Measurements from ENCODE around the gene ADAMTSL1. TPM values are rescaled to one million over a fixed set of nuclear protein-coding genes. Genes with fewer than 3 reads are reported as not detected.

ADAMTSL1 gene
- polyA plus RNA-seq, 1 experiment: 17.2 TPM

GRCh38 chr9:18824095-18824666 is 350.2 kb downstream of the ADAMTSL1 start:
- Histone ChIP-seq H3K27me3 (ENCODE audit: control insufficient read depth, insufficient read depth, low read length) (no peaks in the 10 kb centered on the region), H3K36me3 (ENCODE audit: control insufficient read depth, insufficient read depth, low read length) (no peaks in the 10 kb centered on the region), H3K4me3 (ENCODE audit: low read depth, low read length) (no peak overlapping the region)
- peak; percentile 40; the same call in 1 of the 2 replicates for TF ChIP-seq CTCF (IDR thresholded peaks at IDR 0.05; ENCODE audit: insufficient read depth, low read depth, low read length)
- DNase-seq (ENCODE audit: low read depth): no peak
- ChIA-PET CTCF (interaction anchor here (0.6 to 2.8 kb wide), 6 partner anchors 9 to 569 kb away, joined by 3 to 14 read pairs (median 3); no protein-coding TSS in a partner anchor), POLR2A (interaction anchor here (0.5 kb wide), 1 partner anchor 183 kb away, joined by 3 read pairs; no protein-coding TSS in a partner anchor)

GRCh38 chr9:18825656-18826170 is 351.8 kb downstream of the ADAMTSL1 start:
- no peak for DNase-seq (ENCODE audit: low read depth)
- Histone ChIP-seq H3K36me3 (ENCODE audit: control insufficient read depth, insufficient read depth, low read length) (no peaks in the 10 kb centered on the region), H3K4me3 (ENCODE audit: low read depth, low read length) (no peak overlapping the region), H3K27me3 (ENCODE audit: control insufficient read depth, insufficient read depth, low read length) (no peaks in the 10 kb centered on the region)
- POLR2A ChIA-PET: no interaction called here
- CTCF ChIA-PET: interaction anchor here (0.7 to 2.8 kb wide), 3 partner anchors 36 to 571 kb away, joined by 3 to 14 read pairs (median 5); no protein-coding TSS in a partner anchor
- no peak for TF ChIP-seq CTCF (IDR thresholded peaks at IDR 0.05; ENCODE audit: insufficient read depth, low read depth, low read length)

- ChIA-PET CTCF (interaction anchor here (0.7 to 2.8 kb wide), 3 partner anchors 36 to 571 kb away, joined by 3 to 14 read pairs (median 5); no protein-coding TSS in a partner anchor), POLR2A (no interaction called here)
- no peaks in the 10 kb centered on the region for H3K36me3 ChIP-seq (ENCODE audit: control insufficient read depth, insufficient read depth, low read length)
- no peaks in the 10 kb centered on the region for H3K27me3 ChIP-seq (ENCODE audit: control insufficient read depth, insufficient read depth, low read length)
- TF ChIP-seq CTCF (IDR thresholded peaks at IDR 0.05; ENCODE audit: insufficient read depth, low read depth, low read length): no peak
- H3K4me3 ChIP-seq (ENCODE audit: low read depth, low read length): no peak overlapping the region
- no peak for DNase-seq (ENCODE audit: low read depth)
These were observed 352.3 kb downstream of the ADAMTSL1 start for GRCh38 chr9:18826248-18826647.

- TF ChIP-seq CTCF (IDR thresholded peaks at IDR 0.05; ENCODE audit: insufficient read depth, low read depth, low read length): no peak
- POLR2A ChIA-PET: no interaction called here
- Histone ChIP-seq H3K36me3 (ENCODE audit: control insufficient read depth, insufficient read depth, low read length) (0 out of 2 replicates have a peak, but pooled peaks cover 1% of the 10 kb centered on the region), H3K4me3 (ENCODE audit: low read depth, low read length) (no peak overlapping the region), H3K27me3 (ENCODE audit: control insufficient read depth, insufficient read depth, low read length) (no peaks in the 10 kb centered on the region)
- DNase-seq (ENCODE audit: low read depth): no peak
- CTCF ChIA-PET: no interaction called here
These were observed 355.1 kb downstream of the ADAMTSL1 start for GRCh38 chr9:18829066-18829465.

- CTCF ChIA-PET: no interaction called here
- TF ChIP-seq CTCF (IDR thresholded peaks at IDR 0.05; ENCODE audit: insufficient read depth, low read depth, low read length): no peak
- no peak overlapping the region for H3K4me3 ChIP-seq (ENCODE audit: low read depth, low read length)
- POLR2A ChIA-PET: no interaction called here
- H3K36me3 ChIP-seq (ENCODE audit: control insufficient read depth, insufficient read depth, low read length): 0 out of 2 replicates have a peak, but pooled peaks cover 1% of the 10 kb centered on the region
- no peak for DNase-seq (ENCODE audit: low read depth)
- no peaks in the 10 kb centered on the region for H3K27me3 ChIP-seq (ENCODE audit: control insufficient read depth, insufficient read depth, low read length)
These were observed 355.9 kb downstream of the ADAMTSL1 start for GRCh38 chr9:18829873-18830272.
